Measurements from ENCODE around the gene IFI35.

The IFI35 gene

GRCh38 chr17:43026595-43026994, 20.0 kb downstream of the IFI35 start:
- no peak overlapping the region for H3K27ac ChIP-seq (ENCODE audit: low read depth, low read length)
- H3K4me3 ChIP-seq (ENCODE audit: low read depth in 1 of 2, low read length in 2 of 2), result no peak overlapping the region
- H3K9me3 ChIP-seq (ENCODE audit: low read length), result no peaks in the 10 kb centered on the region
- no peaks in the 10 kb centered on the region for H3K27me3 ChIP-seq (ENCODE audit: control insufficient read depth in 1 of 2, insufficient read depth in 2 of 2, low read length in 2 of 2)
- H3K4me1 ChIP-seq (ENCODE audit: insufficient read depth, low read length), result no peaks in the 10 kb centered on the region
- no peaks in the 10 kb centered on the region for H3K36me3 ChIP-seq (ENCODE audit: insufficient read depth, low read length)
- H3K9ac ChIP-seq (ENCODE audit: low read length), result no peak overlapping the region

GRCh38 chr17:43027091-43028032, 20.8 kb downstream of the IFI35 start:
- H3K9ac ChIP-seq (ENCODE audit: low read length), result no peak overlapping the region
- no peaks in the 10 kb centered on the region for H3K4me1 ChIP-seq (ENCODE audit: insufficient read depth, low read length)
- no peaks in the 10 kb centered on the region for H3K36me3 ChIP-seq (ENCODE audit: insufficient read depth, low read length)
- no peak overlapping the region for H3K4me3 ChIP-seq (ENCODE audit: low read depth in 1 of 2, low read length in 2 of 2)
- no peak overlapping the region for H3K27ac ChIP-seq (ENCODE audit: low read depth, low read length)
- no peaks in the 10 kb centered on the region for H3K9me3 ChIP-seq (ENCODE audit: low read length)
- H3K27me3 ChIP-seq (ENCODE audit: control insufficient read depth in 1 of 2, insufficient read depth in 2 of 2, low read length in 2 of 2), result no peaks in the 10 kb centered on the region

- no peaks in the 10 kb centered on the region for H3K27me3 ChIP-seq (ENCODE audit: control insufficient read depth in 1 of 2, insufficient read depth in 2 of 2, low read length in 2 of 2)
- H3K4me3 ChIP-seq (ENCODE audit: low read depth in 1 of 2, low read length in 2 of 2), result no peak overlapping the region
- H3K4me1 ChIP-seq (ENCODE audit: insufficient read depth, low read length), result no peaks in the 10 kb centered on the region
- no peaks in the 10 kb centered on the region for H3K9me3 ChIP-seq (ENCODE audit: low read length)
- H3K27ac ChIP-seq (ENCODE audit: low read depth, low read length), result no peak overlapping the region
- H3K36me3 ChIP-seq (ENCODE audit: insufficient read depth, low read length), result no peaks in the 10 kb centered on the region
- H3K9ac ChIP-seq (ENCODE audit: low read length), result no peak overlapping the region
These were observed 21.8 kb downstream of the IFI35 start for GRCh38 chr17:43028221-43028861.

DNA sequence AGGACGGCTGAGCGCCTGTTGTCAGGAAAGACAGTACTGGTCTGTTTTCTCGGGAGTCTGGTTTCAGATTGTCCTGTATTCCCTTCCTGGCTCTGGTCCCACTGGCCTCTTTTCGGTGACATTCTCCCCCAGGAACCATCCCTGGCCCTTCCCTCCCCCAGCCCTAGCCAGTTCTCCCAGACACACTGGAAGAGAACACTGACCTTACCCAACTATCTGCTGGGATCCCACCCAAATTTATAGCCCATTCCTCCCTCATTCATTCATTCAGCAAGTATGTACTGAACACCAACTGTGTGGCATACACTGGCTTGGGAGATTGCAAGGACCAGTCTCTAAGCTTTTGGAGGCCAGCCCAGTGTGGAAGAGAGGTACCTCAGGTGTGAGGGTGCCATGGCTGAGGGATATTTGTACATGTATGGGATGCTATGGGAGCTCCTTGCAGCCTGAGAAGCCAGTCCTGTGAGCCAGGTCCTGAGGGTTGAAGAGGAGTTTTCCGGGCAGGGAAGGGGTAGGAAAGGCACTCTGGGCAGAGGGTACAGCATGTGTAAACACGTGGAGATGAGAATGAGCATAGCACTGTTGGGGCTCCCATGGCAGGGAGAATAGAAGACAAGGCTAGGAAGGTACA, 23.7 kb downstream of the IFI35 start:
- Histone ChIP-seq H3K27ac (ENCODE audit: low read depth, low read length) (no peak overlapping the region), H3K36me3 (ENCODE audit: insufficient read depth, low read length) (no peaks in the 10 kb centered on the region), H3K9me3 (ENCODE audit: low read length) (no peaks in the 10 kb centered on the region), H3K27me3 (ENCODE audit: control insufficient read depth in 1 of 2, insufficient read depth in 2 of 2, low read length in 2 of 2) (no peaks in the 10 kb centered on the region), H3K9ac (ENCODE audit: low read length) (no peak overlapping the region), H3K4me3 (ENCODE audit: low read depth in 1 of 2, low read length in 2 of 2) (no peak overlapping the region), H3K4me1 (ENCODE audit: insufficient read depth, low read length) (no peaks in the 10 kb centered on the region)

DNA sequence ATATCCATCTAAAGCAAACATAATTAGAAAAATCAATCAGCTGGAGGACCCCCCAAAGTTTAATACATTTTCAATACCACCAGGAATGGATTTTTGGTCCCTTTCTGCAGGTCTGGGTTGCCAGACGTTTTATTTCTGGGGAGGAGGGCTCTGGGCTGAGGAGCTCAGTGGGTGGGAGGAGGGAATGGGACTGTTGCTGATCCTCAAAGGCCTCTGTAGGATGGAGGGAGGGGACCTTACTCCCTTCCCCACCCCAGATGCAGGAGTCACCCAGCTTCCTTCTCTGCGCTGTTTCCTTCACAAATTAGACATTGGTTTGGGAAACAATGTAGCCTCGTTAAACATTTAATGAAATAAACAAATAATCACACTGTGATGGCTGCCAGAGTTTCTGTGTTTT, 25.1 kb downstream of the IFI35 start:
- H3K4me1 ChIP-seq (ENCODE audit: insufficient read depth, low read length), result no peaks in the 10 kb centered on the region
- no peak overlapping the region for H3K9ac ChIP-seq (ENCODE audit: low read length)

DNA sequence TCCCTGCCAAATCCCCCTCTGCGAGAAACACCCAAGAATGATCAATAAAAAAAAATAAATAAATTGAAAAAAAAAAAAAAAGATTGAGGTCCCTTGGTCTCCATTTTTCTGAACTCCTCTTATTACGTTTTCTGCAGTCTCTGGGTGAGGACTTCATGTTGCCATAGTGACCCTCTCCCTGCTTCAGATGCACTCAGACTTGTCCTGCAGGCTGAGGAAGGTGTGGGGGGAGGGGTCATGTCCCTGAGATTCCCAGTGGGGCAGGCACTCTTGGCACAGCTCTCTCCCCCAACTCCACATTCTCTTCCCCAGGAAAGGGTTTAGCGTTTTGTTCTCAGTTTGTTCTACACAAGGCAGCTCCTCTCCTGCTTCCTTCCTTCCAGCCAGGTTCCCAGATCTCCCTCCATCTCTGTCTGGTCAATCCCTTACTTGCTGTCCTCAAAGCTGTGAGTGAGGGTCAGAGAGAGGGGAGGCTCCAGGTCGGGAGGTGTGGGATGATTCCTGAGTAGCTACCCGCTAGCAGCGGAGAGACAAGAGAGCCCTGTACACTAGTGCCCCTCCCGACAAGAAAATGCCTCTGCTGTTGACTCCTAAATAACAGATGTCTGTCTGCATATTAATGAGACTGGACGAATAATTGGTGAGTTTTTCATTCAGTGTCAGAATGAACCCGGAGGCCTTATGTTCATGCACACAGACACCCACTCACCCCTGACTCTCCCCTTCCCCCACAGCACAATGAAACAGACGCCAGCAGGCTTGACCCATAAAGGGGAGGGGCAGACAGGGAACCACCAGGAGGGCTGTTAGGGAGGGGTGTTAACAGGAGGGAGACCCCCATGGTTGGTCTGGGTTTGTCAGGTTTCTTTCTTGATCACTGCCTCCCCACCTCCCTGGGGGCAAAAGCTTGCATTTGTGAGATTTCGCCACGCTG, 27.6 kb downstream of the IFI35 start:
- Histone ChIP-seq H3K4me3 (ENCODE audit: low read depth in 1 of 2, low read length in 2 of 2) (no peak overlapping the region), H3K9me3 (ENCODE audit: low read length) (no peaks in the 10 kb centered on the region), H3K27me3 (ENCODE audit: control insufficient read depth in 1 of 2, insufficient read depth in 2 of 2, low read length in 2 of 2) (no peaks in the 10 kb centered on the region), H3K27ac (ENCODE audit: low read depth, low read length) (no peak overlapping the region), H3K36me3 (ENCODE audit: insufficient read depth, low read length) (no peaks in the 10 kb centered on the region), H3K4me1 (ENCODE audit: insufficient read depth, low read length) (no peaks in the 10 kb centered on the region), H3K9ac (ENCODE audit: low read length) (no peak overlapping the region)

More for the DNA sequence above, 25.1 kb downstream of the IFI35 start:
- Histone ChIP-seq H3K27me3 (ENCODE audit: control insufficient read depth in 1 of 2, insufficient read depth in 2 of 2, low read length in 2 of 2) (no peaks in the 10 kb centered on the region), H3K4me3 (ENCODE audit: low read depth in 1 of 2, low read length in 2 of 2) (no peak overlapping the region), H3K36me3 (ENCODE audit: insufficient read depth, low read length) (no peaks in the 10 kb centered on the region), H3K9me3 (ENCODE audit: low read length) (no peaks in the 10 kb centered on the region), H3K27ac (ENCODE audit: low read depth, low read length) (no peak overlapping the region)

- no peak overlapping the region for H3K4me3 ChIP-seq (ENCODE audit: low read depth in 1 of 2, low read length in 2 of 2)
- H3K27me3 ChIP-seq (ENCODE audit: control insufficient read depth in 1 of 2, insufficient read depth in 2 of 2, low read length in 2 of 2), result no peaks in the 10 kb centered on the region
- no peaks in the 10 kb centered on the region for H3K9me3 ChIP-seq (ENCODE audit: low read length)
- no peak overlapping the region for H3K9ac ChIP-seq (ENCODE audit: low read length)
- H3K27ac ChIP-seq (ENCODE audit: low read depth, low read length), result no peak overlapping the region
- no peaks in the 10 kb centered on the region for H3K4me1 ChIP-seq (ENCODE audit: insufficient read depth, low read length)
- H3K36me3 ChIP-seq (ENCODE audit: insufficient read depth, low read length), result no peaks in the 10 kb centered on the region
These were observed 28.3 kb downstream of the IFI35 start for GRCh38 chr17:43034894-43035293.

DNA sequence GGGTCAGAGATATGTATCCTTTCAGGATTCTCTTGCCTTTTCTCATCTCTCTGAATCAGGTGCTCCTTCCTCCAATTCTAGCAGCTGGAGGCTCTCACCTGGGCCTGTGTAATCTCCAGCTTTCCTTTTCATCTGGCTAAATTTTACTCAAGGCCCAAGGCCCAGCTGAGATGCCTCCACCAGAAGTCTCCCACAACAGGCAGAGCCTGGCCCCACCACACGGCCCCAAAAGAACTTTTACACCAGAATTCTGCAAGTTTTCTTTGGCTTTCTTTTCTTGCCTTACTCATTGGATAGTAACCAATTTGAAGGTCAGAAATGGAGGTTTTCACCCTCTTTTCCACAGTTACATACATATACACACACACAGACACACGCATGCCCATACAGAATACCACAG, 33.1 kb downstream of the IFI35 start:
- Histone ChIP-seq H3K27ac (ENCODE audit: low read depth, low read length) (no peak overlapping the region), H3K4me1 (ENCODE audit: insufficient read depth, low read length) (no peaks in the 10 kb centered on the region)

DNA sequence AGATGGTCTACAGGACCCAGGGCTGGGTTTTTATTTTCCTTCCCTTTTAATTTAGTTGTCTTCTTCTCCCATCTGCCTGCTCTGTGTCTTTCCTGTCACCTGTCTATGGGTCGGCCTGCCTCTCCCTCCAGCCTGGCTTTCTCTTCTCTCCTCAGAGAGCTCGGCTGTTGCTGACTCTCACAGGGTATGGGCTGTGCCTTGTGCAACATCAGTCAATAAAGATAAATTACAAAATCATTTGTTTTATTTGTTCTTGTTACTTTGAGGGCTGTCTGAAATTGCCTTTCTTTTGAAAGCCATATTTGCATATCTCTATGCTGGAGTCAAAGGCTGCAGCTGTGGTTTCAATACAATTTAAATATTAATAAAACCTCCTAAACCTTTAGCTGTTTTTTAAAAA, 34.1 kb downstream of the IFI35 start:
- H3K27me3 ChIP-seq (ENCODE audit: control insufficient read depth in 1 of 2, insufficient read depth in 2 of 2, low read length in 2 of 2), result no peaks in the 10 kb centered on the region
- no peaks in the 10 kb centered on the region for H3K9me3 ChIP-seq (ENCODE audit: low read length)
- no peak overlapping the region for H3K27ac ChIP-seq (ENCODE audit: low read depth, low read length)
- peaks cover 7% of the 10 kb centered on the region for H3K36me3 ChIP-seq (ENCODE audit: insufficient read depth, low read length)
- no peak overlapping the region for H3K4me3 ChIP-seq (ENCODE audit: low read depth in 1 of 2, low read length in 2 of 2)
- H3K9ac ChIP-seq (ENCODE audit: low read length), result no peak overlapping the region
- no peaks in the 10 kb centered on the region for H3K4me1 ChIP-seq (ENCODE audit: insufficient read depth, low read length)

More for the DNA sequence above, 33.1 kb downstream of the IFI35 start:
- Histone ChIP-seq H3K4me3 (ENCODE audit: low read depth in 1 of 2, low read length in 2 of 2) (no peak overlapping the region), H3K9me3 (ENCODE audit: low read length) (no peaks in the 10 kb centered on the region), H3K36me3 (ENCODE audit: insufficient read depth, low read length) (peaks cover 7% of the 10 kb centered on the region), H3K9ac (ENCODE audit: low read length) (no peak overlapping the region), H3K27me3 (ENCODE audit: control insufficient read depth in 1 of 2, insufficient read depth in 2 of 2, low read length in 2 of 2) (no peaks in the 10 kb centered on the region)

DNA sequence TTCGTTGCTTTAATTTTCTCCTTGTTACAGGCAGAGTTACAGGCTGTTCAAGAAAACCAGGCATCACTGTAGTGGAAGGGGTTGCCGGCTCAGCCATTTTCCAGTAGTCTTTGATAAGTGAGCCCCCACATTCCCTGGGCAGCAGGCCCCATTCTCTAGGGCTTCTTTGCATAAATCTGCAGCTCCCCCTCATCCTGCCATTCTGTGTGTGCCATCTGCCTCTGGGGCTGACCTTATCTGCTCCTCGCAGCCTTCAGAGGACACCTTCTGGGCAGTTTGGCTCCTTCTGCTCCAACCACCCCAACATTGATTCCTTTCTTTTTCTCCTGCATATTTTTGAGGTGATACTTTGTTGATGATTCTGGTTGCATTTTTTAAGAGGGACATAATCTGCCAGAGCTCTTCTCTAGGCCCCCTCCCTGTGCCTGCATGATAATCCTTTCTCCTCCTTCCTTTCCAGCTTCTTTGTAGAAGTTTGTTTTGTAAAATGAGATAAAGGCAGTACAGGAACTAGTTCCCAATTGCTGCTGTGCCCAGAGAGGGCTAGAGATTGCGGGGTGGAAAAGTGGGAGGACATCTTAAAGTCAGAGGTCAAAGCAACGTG, 35.5 kb downstream of the IFI35 start:
- Histone ChIP-seq H3K36me3 (ENCODE audit: insufficient read depth, low read length) (peaks cover 7% of the 10 kb centered on the region), H3K9ac (ENCODE audit: low read length) (no peak overlapping the region)

More for the DNA sequence above, 35.5 kb downstream of the IFI35 start:
- Histone ChIP-seq H3K4me1 (ENCODE audit: insufficient read depth, low read length) (no peaks in the 10 kb centered on the region), H3K4me3 (ENCODE audit: low read depth in 1 of 2, low read length in 2 of 2) (no peak overlapping the region), H3K9me3 (ENCODE audit: low read length) (no peaks in the 10 kb centered on the region), H3K27me3 (ENCODE audit: control insufficient read depth in 1 of 2, insufficient read depth in 2 of 2, low read length in 2 of 2) (no peaks in the 10 kb centered on the region), H3K27ac (ENCODE audit: low read depth, low read length) (no peak overlapping the region)

Data from muscle layer of colon (tissue), 2 donors.